Prostate gland (tissue), 2 donors: ENCODE results near the gene KCNN2.

Experiments
- POLR2A ChIP-seq: fragments of 450-650 bp; IDR thresholded peaks from one replicate; pipeline ENCODE4 v1.6.1; 2016; ENCODE audit warnings: antibody characterized with exemption, mild to moderate bottlenecking
- POLR2AphosphoS5 ChIP-seq: sonication (generic); formaldehyde crosslinking; IDR thresholded peaks from one replicate; pipeline ENCODE4 v1.6.1; 2017; ENCODE audit warnings: antibody characterized with exemption
- TF ChIP-seq, protein P1 (sequence below), 4 experiments: fragments of 200-600 bp in 2 of 4; fragments of 450-650 bp in 2 of 4; sonication (generic) in 2 of 4; IDR thresholded peaks; 1 replicate in 3 of 4; 2 replicates in 1 of 4; pipeline ENCODE4 v1.5.1; 2016 to 2019; ENCODE audit warnings: antibody characterized with exemption in 4 of 4, mild to moderate bottlenecking in 2 of 4, moderate library complexity in 2 of 4

DNA sequence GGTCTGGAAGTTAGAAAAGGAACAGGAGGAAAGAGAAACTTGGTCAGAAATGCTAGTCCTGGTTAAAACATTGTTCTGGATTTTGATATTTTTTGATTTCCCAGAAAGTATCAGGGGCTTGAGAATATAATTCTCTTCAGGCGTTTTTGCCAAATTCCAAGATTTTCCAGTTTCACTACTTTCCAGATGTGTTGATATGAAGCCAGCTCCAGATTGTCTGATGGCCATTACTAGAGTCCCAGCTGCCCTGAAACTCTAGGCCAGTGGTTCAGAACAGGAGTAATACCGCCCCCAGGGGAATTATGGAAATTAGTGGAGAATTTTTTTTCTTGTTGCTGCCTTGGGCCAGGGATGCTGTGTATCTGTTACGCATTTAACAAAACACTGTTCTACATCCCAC lies 88.6 kb downstream of the KCNN2 start:
- no peak for TF ChIP-seq POLR2AphosphoS5
- TF ChIP-seq, protein P1, sequence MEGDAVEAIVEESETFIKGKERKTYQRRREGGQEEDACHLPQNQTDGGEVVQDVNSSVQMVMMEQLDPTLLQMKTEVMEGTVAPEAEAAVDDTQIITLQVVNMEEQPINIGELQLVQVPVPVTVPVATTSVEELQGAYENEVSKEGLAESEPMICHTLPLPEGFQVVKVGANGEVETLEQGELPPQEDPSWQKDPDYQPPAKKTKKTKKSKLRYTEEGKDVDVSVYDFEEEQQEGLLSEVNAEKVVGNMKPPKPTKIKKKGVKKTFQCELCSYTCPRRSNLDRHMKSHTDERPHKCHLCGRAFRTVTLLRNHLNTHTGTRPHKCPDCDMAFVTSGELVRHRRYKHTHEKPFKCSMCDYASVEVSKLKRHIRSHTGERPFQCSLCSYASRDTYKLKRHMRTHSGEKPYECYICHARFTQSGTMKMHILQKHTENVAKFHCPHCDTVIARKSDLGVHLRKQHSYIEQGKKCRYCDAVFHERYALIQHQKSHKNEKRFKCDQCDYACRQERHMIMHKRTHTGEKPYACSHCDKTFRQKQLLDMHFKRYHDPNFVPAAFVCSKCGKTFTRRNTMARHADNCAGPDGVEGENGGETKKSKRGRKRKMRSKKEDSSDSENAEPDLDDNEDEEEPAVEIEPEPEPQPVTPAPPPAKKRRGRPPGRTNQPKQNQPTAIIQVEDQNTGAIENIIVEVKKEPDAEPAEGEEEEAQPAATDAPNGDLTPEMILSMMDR (IDR thresholded peaks at IDR 0.05) = no peak
- no peak for TF ChIP-seq POLR2A
